ENCODE measurements around the gene ABCG1.

DNA sequence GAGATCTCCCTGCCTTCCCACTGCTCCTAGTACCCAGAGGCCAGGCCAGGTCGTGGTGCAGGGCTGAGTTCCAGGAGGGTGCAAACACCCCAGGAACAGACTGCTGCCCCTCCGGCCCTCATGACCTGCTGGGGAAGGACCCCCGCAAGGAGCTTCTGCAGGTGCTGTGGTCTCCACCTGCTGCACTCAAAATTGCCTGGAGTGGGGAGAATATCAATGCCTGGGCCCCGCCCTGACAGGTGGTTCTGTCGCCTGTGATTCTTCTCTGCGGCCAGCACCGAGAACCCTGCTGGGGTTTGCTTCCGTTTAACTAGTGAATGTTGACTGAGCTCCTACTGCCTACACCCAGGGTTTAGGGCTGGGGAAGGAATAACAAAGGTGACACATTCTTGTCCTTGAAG, 98.4 kb downstream of the ABCG1 start:
- TF ChIP-seq, protein P1, sequence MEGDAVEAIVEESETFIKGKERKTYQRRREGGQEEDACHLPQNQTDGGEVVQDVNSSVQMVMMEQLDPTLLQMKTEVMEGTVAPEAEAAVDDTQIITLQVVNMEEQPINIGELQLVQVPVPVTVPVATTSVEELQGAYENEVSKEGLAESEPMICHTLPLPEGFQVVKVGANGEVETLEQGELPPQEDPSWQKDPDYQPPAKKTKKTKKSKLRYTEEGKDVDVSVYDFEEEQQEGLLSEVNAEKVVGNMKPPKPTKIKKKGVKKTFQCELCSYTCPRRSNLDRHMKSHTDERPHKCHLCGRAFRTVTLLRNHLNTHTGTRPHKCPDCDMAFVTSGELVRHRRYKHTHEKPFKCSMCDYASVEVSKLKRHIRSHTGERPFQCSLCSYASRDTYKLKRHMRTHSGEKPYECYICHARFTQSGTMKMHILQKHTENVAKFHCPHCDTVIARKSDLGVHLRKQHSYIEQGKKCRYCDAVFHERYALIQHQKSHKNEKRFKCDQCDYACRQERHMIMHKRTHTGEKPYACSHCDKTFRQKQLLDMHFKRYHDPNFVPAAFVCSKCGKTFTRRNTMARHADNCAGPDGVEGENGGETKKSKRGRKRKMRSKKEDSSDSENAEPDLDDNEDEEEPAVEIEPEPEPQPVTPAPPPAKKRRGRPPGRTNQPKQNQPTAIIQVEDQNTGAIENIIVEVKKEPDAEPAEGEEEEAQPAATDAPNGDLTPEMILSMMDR (IDR thresholded peaks at IDR 0.05): no peak
- TF ChIP-seq EZH2phosphoT487 (IDR thresholded peaks at IDR 0.05): no peak
